Ascending aorta (tissue), 2 donors: ENCODE data around the gene HELT. TPM values are rescaled to one million over a fixed set of nuclear protein-coding genes. Genes with fewer than 3 reads are reported as not detected.
A peak's percentile ranks its signal among the peaks of the same experiment; 100 is the strongest.

Source experiments
- DNase-seq, 2 donors: peaks; one replicate each; pipeline ENCODE4 v3.0.0-alpha.2; 2019; ENCODE audit warnings: low spot score in 2 of 2
- H3K27ac ChIP-seq, 2 donors: fragments of 200-600 bp; sonication (generic); one replicate each; pipeline ENCODE4 v1.5.1; 2016 to 2017; ENCODE audit warnings: mild to moderate bottlenecking in 1 of 2
- H3K27me3 ChIP-seq: fragments of 200-600 bp; sonication (generic); one replicate; pipeline ENCODE4 v1.5.1; 2017
- H3K36me3 ChIP-seq, 2 donors: fragments of 200-600 bp; sonication (generic); one replicate each; pipeline ENCODE4 v1.5.1; 2016
- H3K4me1 ChIP-seq, 2 donors: fragments of 200-600 bp; sonication (generic); one replicate each; pipeline ENCODE4 v1.5.1; 2016 to 2017; ENCODE audit warnings: mild to moderate bottlenecking in 1 of 2
- H3K4me3 ChIP-seq, 2 donors: fragments of 200-600 bp; sonication (generic); one replicate each; pipeline ENCODE4 v1.5.1; 2016 to 2017; ENCODE audit warnings: mild to moderate bottlenecking in 1 of 2
- H3K9me3 ChIP-seq, 2 donors: fragments of 200-600 bp; sonication (generic); one replicate each; pipeline ENCODE4 v1.5.1; 2016
- intact Hi-C: fragments of 100-400 bp; cut with DNase I; formaldehyde crosslinking; loops from one replicate; pipeline ENCODE4 v1.15.1; 2023
- total RNA-seq: library from RNA; depleted of rRNA; stranded (reverse); fragments of >200 nt; gene quantifications from one replicate; pipeline ENCODE4 v1.1.0, GENCODE V29; 2016
- TF ChIP-seq, protein P1 (sequence below), 3 experiments: fragments of 200-600 bp in 2 of 3; fragments of 450-650 bp in 1 of 3; sonication (generic) in 2 of 3; IDR thresholded peaks; one replicate each; pipeline ENCODE4 v1.5.1; 2016 to 2019; ENCODE audit warnings: antibody characterized with exemption in 3 of 3, mild to moderate bottlenecking in 1 of 3, moderate library complexity in 1 of 3

The HELT gene
- total RNA-seq, 1 donor from 2014 or later = not detected

DNA sequence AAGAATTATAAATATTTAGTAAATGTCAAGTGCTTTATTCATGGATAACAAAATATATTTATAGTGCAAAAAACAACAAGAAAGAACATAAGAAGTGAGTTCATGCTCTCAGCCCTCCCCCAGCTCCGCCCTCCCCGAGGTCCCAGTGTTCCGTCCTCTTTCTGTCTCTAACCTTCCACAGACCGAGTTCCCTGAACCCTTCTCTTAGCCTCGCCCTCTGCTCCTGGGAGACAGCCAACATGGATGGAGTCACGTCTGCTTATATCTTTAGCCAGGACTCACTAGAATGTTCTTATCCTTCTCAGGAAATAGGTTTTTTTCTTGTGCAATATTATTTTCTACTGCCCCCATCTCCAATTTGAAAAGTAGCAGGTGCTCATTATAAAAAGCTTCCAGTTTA lies 40.1 kb upstream of the HELT start:
- TF ChIP-seq, protein P1, sequence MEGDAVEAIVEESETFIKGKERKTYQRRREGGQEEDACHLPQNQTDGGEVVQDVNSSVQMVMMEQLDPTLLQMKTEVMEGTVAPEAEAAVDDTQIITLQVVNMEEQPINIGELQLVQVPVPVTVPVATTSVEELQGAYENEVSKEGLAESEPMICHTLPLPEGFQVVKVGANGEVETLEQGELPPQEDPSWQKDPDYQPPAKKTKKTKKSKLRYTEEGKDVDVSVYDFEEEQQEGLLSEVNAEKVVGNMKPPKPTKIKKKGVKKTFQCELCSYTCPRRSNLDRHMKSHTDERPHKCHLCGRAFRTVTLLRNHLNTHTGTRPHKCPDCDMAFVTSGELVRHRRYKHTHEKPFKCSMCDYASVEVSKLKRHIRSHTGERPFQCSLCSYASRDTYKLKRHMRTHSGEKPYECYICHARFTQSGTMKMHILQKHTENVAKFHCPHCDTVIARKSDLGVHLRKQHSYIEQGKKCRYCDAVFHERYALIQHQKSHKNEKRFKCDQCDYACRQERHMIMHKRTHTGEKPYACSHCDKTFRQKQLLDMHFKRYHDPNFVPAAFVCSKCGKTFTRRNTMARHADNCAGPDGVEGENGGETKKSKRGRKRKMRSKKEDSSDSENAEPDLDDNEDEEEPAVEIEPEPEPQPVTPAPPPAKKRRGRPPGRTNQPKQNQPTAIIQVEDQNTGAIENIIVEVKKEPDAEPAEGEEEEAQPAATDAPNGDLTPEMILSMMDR (IDR thresholded peaks at IDR 0.05) = no peak
- H3K27me3 ChIP-seq = no peaks in the 10 kb centered on the region
- H3K9me3 ChIP-seq = no peaks in the 10 kb centered on the region
- no peak overlapping the region for H3K27ac ChIP-seq
- H3K4me3 ChIP-seq = no peak overlapping the region
- no peaks in the 10 kb centered on the region for H3K36me3 ChIP-seq
- H3K4me1 ChIP-seq = no peaks in the 10 kb centered on the region
- DNase-seq = no peak
- intact Hi-C loops = no loop called here

DNA sequence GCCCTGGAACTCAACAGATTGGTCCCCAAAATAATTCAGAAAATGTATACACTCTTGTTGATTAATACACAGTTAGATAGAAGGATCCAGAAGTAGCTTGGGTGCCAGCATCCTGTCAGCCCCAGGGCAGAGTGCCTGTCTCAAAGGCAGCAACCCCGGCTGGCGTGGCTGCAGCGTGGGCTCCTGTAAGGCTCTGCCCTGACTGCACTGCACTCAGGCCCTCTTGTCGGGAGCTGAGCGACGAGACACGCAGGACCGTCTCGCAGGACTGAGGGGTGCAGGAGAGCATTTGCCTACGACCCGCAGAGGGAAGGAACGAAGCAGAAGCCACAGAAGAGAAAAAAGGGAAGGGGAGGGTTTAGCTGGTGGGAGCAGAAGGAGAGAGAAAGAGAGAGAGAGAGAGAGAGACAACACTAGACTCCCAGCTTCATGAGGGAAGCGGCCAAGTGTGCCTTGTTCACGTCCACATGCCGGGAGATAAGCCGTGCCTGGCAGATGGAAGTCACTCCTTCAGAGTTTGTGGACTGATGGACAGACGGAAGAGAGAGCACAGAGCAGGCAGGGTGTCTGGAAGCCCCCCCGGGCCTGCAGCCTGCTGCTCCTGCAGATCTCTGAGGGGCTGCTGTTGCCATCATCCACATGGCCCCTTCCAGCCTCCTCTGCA lies 38.7 kb upstream of the HELT start:
- no peak for DNase-seq
- TF ChIP-seq, protein P1 (IDR thresholded peaks at IDR 0.05) = no peak
- H3K27me3 ChIP-seq = no peaks in the 10 kb centered on the region

DNA sequence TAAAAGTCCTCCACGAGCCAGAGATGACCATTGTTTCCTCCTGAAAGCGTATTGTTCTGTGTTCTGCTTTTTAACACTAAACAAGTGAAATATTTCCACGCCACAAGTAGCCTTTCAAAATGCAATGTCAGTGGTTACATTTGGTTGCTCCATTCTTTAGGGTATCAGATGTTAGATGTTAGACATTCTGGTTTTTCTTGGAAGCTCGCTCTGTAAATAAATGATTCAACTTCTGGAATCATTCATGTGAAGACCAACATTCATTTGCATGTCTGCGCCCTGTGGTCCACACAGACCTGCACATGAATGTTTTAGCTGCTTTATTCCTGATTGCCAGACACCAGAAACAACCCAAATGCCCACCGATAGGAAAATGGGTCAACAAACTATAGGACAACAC lies 38.0 kb upstream of the HELT start:
- Histone ChIP-seq H3K4me3 (no peak overlapping the region), H3K27ac (no peak overlapping the region), H3K9me3 (no peaks in the 10 kb centered on the region), H3K4me1 (no peaks in the 10 kb centered on the region), H3K27me3 (no peaks in the 10 kb centered on the region), H3K36me3 (no peaks in the 10 kb centered on the region)
- DNase-seq = no peak
- intact Hi-C loops = no loop called here
- TF ChIP-seq, protein P1 (IDR thresholded peaks at IDR 0.05) = no peak

More for the DNA sequence above, 38.7 kb upstream of the HELT start:
- Histone ChIP-seq H3K36me3 (no peaks in the 10 kb centered on the region), H3K4me1 (no peaks in the 10 kb centered on the region), H3K4me3 (no peak overlapping the region), H3K9me3 (no peaks in the 10 kb centered on the region), H3K27ac (no peak overlapping the region)
- intact Hi-C loops = no loop called here

DNA sequence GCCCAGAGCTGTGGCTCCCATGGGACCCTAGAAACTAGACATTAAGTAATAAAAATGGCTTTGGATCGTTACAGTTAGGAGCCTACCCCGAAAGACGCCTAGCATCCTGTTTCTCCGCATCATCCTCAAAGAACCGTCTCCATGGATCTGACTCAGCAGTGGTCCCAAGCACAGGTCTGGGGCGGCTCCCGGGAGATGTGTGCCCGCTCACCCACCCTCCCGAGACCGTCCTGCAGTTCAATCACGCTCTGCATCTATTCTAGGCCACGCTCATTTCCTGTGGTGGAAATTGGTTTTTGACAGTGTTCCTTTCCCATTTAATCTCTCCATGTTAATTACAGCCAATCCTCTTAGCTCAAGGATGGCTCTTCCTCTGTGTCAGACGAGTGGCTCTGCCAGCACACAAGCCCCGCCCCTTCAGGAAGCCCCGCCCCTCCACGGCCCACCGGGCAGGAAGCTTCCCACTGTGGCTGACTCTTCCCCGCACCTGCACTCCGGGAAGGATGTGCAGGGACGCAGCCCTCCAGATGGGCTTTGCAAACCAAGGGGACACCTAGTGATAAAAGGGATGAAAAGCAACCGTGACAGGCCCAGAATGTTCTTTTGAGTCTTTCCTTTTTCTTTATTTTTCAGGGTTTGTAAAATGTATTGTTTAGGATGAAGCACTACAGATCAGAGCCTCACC lies 34.5 kb upstream of the HELT start:
- Histone ChIP-seq H3K27me3 (no peaks in the 10 kb centered on the region), H3K27ac (no peak overlapping the region)
- intact Hi-C loops = loop anchor here (1.0 kb wide), 1 partner anchor 238 kb away; no protein-coding TSS in a partner anchor

DNA sequence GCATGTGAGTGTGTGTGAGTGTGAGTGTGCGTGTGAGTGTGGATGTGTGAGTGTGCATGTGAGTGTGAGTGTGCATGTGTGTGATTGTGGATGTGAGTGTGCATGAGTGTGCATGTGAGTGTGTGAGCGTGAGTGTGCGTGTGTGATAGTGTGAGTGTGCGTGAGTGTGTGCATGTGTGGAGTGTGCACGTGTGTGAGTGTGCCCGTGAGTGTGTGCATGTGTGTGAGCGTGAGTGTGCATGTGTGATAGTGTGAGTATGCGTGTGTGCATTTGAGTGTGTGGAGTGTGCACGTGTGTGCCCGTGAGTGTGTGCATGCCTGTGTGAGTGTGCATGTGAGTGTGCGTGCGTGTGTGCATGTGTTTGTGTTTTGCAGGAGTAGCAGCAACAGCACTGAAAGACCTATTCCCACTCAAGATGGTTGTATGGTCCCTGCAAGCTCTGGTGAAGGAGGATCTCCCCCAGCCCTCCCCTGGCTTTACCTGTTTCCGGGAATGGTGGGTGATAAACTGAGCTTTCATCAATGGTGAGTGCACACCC lies 30.7 kb upstream of the HELT start:
- intact Hi-C loops = no loop called here
- Histone ChIP-seq H3K27ac (no peak overlapping the region), H3K27me3 (no peaks in the 10 kb centered on the region), H3K4me1 (no peaks in the 10 kb centered on the region), H3K36me3 (no peaks in the 10 kb centered on the region), H3K9me3 (no peaks in the 10 kb centered on the region), H3K4me3 (no peak overlapping the region)
- no peak for DNase-seq
- TF ChIP-seq, protein P1 (IDR thresholded peaks at IDR 0.05) = no peak

More for the DNA sequence above, 34.5 kb upstream of the HELT start:
- TF ChIP-seq, protein P1 (IDR thresholded peaks at IDR 0.05) = peak in 1 of 3 experiments; percentile 15
- no peak overlapping the region for H3K4me3 ChIP-seq
- no peaks in the 10 kb centered on the region for H3K9me3 ChIP-seq
- H3K4me1 ChIP-seq = no peaks in the 10 kb centered on the region
- DNase-seq = no peak
- no peaks in the 10 kb centered on the region for H3K36me3 ChIP-seq
